Smooth muscle cell (in vitro differentiated cells): ENCODE measurements around the gene PVALB. TPM values are rescaled to one million over a fixed set of nuclear protein-coding genes. Genes with fewer than 3 reads are reported as not detected.

Experiments
- DNase-seq: peaks from one replicate; lab custom pipeline; 2025; ENCODE audit not compliant: unreplicated experiment; lab: John Stamatoyannopoulos, UW
- H2AFZ ChIP-seq: fragments of 200-600 bp; sonication (generic); 2 replicates; pipeline ENCODE4 v1.6.0; 2016; ENCODE audit warnings: antibody characterized with exemption, low read depth, mild to moderate bottlenecking
- H3F3A ChIP-seq: fragments of 200-600 bp; sonication (generic); 2 replicates; pipeline ENCODE4 v1.6.0; 2017; ENCODE audit warnings: antibody characterized with exemption, low read depth
- H3K27ac ChIP-seq: fragments of 200-600 bp; sonication (generic); 2 replicates; pipeline ENCODE4 v1.5.1; 2016; ENCODE audit warnings: low read depth, mild to moderate bottlenecking
- H3K27me3 ChIP-seq: fragments of 200-600 bp; sonication (generic); 2 replicates; pipeline ENCODE4 v1.6.1; 2016; ENCODE audit warnings: low read depth, mild to moderate bottlenecking
- H3K36me3 ChIP-seq: fragments of 200-600 bp; sonication (generic); 2 replicates; pipeline ENCODE4 v1.5.1; 2016; ENCODE audit warnings: low read depth
- H3K4me1 ChIP-seq: fragments of 200-600 bp; sonication (generic); 2 replicates; pipeline ENCODE4 v1.5.1; 2016; ENCODE audit warnings: low read depth
- H3K4me2 ChIP-seq: fragments of 200-600 bp; sonication (generic); 2 replicates; pipeline ENCODE4 v1.6.0; 2016; ENCODE audit warnings: mild to moderate bottlenecking
- H3K4me3 ChIP-seq: fragments of 200-600 bp; sonication (generic); 2 replicates; pipeline ENCODE4 v1.5.1; 2016; ENCODE audit warnings: mild to moderate bottlenecking
- H3K79me2 ChIP-seq: fragments of 200-600 bp; sonication (generic); 2 replicates; pipeline ENCODE4 v1.6.0; 2016; ENCODE audit warnings: low read depth, mild to moderate bottlenecking
- H3K9ac ChIP-seq: fragments of 200-600 bp; sonication (generic); 2 replicates; pipeline ENCODE4 v1.6.0; 2016; ENCODE audit warnings: low read depth
- H3K9me3 ChIP-seq: fragments of 200-600 bp; sonication (generic); replicated peaks from 2 replicates; pipeline ENCODE4 v1.5.1; 2016; ENCODE audit warnings: low read depth
- H4K20me1 ChIP-seq: fragments of 200-600 bp; sonication (generic); 2 replicates; pipeline ENCODE4 v1.6.0; 2016; ENCODE audit warnings: low read depth
- CTCF ChIP-seq: fragments of 200-600 bp; sonication (generic); IDR thresholded peaks from 2 replicates; pipeline ENCODE4 v1.5.1; 2017; ENCODE audit warnings: borderline replicate concordance, mild to moderate bottlenecking, antibody characterized with exemption; ENCODE audit not compliant: insufficient read depth, poor library complexity, severe bottlenecking
- WGBS: methylation state at CpG from one replicate; pipeline ENCODE4 v1.1.7; 2016; ENCODE audit warnings: low lambda C conversion rate; 5-methylcytosine and 5-hydroxymethylcytosine counted together
- polyA plus RNA-seq: library from polyadenylated mRNA; unstranded; fragments of >200 nt; fragmentation: Nextera tagmentation; extraction: Ambion mirVana; gene quantifications from 2 replicates; pipeline ENCODE4 v1.2.1, GENCODE V29; 2016
- total RNA-seq: library from RNA; depleted of rRNA; stranded (reverse); fragments of >200 nt; gene quantifications from 2 replicates; pipeline ENCODE4 v1.2.3, GENCODE V29; 2014

PVALB gene
- total and polyA plus RNA-seq, 2 experiments from 2014 or later = not detected

GRCh38 chr22:36775964-36776669, 40.7 kb downstream of the PVALB start, which contains the start of gene IFT27:
IFT27 (minus strand) TSS chr22:36776119; CDS start chr22:36775707, 412 bp downstream.
- Histone ChIP-seq H3K4me2 (peak within 1 kb of the TSS; percentile 91), H2AFZ (peak within 1 kb of the TSS; percentile 96), H3K9me3 (no peaks in the 10 kb centered on the region), H3F3A (no peaks in the 10 kb centered on the region), H3K4me3 (peak within 1 kb of the TSS; percentile 75), H3K9ac (peak within 1 kb of the TSS; percentile 80), H4K20me1 (no peaks in the 10 kb centered on the region), H3K36me3 (no peaks in the 10 kb centered on the region), H3K27me3 (no peaks in the 10 kb centered on the region), H3K79me2 (no peaks in the 10 kb centered on the region), H3K4me1 (peaks cover 4% of the 10 kb centered on the region), H3K27ac (no peak within 1 kb of the TSS)
- WGBS = under 1% methylated on average over 39 of the region's 43 CpGs
- TF ChIP-seq CTCF = no peak
- peak; percentile 78 for DNase-seq

- Histone ChIP-seq H3K9me3 (no peaks in the 10 kb centered on the region), H3K27ac (no peak overlapping the region), H3K4me3 (peak overlapping the region; percentile 75), H3K4me1 (peaks cover 4% of the 10 kb centered on the region), H3F3A (no peaks in the 10 kb centered on the region), H3K36me3 (no peaks in the 10 kb centered on the region), H3K79me2 (no peaks in the 10 kb centered on the region), H4K20me1 (no peaks in the 10 kb centered on the region), H3K27me3 (no peaks in the 10 kb centered on the region), H3K9ac (peak overlapping the region; percentile 80), H3K4me2 (peak overlapping the region; percentile 91), H2AFZ (peak overlapping the region; percentile 6)
- TF ChIP-seq CTCF = no peak
- DNase-seq = no peak
- 2% methylated on average over 20 of the region's 23 CpGs for WGBS
Measured at GRCh38 chr22:36775586-36775963, 41.3 kb downstream of the PVALB start.

- no peaks in the 10 kb centered on the region for H4K20me1 ChIP-seq
- no peaks in the 10 kb centered on the region for H3K9me3 ChIP-seq
- WGBS = 81% methylated on average over 3 of the region's 3 CpGs
- H3K4me1 ChIP-seq = peaks cover 4% of the 10 kb centered on the region
- no peak overlapping the region for H3K4me2 ChIP-seq
- peak; percentile 38 for TF ChIP-seq CTCF
- no peak overlapping the region for H3K27ac ChIP-seq
- no peak overlapping the region for H2AFZ ChIP-seq
- DNase-seq = no peak
- H3F3A ChIP-seq = no peaks in the 10 kb centered on the region
- H3K9ac ChIP-seq = no peak overlapping the region
- H3K36me3 ChIP-seq = no peaks in the 10 kb centered on the region
- no peaks in the 10 kb centered on the region for H3K27me3 ChIP-seq
- no peaks in the 10 kb centered on the region for H3K79me2 ChIP-seq
- no peak overlapping the region for H3K4me3 ChIP-seq
Measured at GRCh38 chr22:36773935-36774334, 42.9 kb downstream of the PVALB start.

- Histone ChIP-seq H3K4me2 (no peak overlapping the region), H4K20me1 (no peaks in the 10 kb centered on the region), H2AFZ (no peak overlapping the region), H3K27ac (no peak overlapping the region), H3K36me3 (no peaks in the 10 kb centered on the region), H3F3A (no peaks in the 10 kb centered on the region), H3K9me3 (no peaks in the 10 kb centered on the region), H3K79me2 (no peaks in the 10 kb centered on the region), H3K4me1 (peaks cover 4% of the 10 kb centered on the region), H3K9ac (no peak overlapping the region), H3K4me3 (no peak overlapping the region), H3K27me3 (no peaks in the 10 kb centered on the region)
- WGBS = 95% methylated on average over 8 of the region's 8 CpGs
- no peak for TF ChIP-seq CTCF
- no peak for DNase-seq
Measured at GRCh38 chr22:36772451-36772850, 44.4 kb downstream of the PVALB start.
